Nephron (organoid): ENCODE measurements around the gene ANXA9.

Source experiments
- H3K27ac Mint-ChIP-seq, 3 experiments: 2 replicates each; pipeline ENCODE4 v1.8.0; 2020; ENCODE audit warnings: mixed read lengths in 3 of 3, mild to moderate bottlenecking in 2 of 3, moderate library complexity in 1 of 3
- H3K27me3 Mint-ChIP-seq: 2 replicates; pipeline ENCODE4 v1.8.0; 2021; ENCODE audit warnings: low read depth, mild to moderate bottlenecking, moderate library complexity, mixed read lengths
- H3K36me3 Mint-ChIP-seq: 2 replicates; pipeline ENCODE4 v1.8.0; 2020; ENCODE audit warnings: low read depth, mixed read lengths
- H3K4me1 Mint-ChIP-seq: 2 replicates; pipeline ENCODE4 v1.8.0; 2020; ENCODE audit warnings: mixed read lengths
- H3K4me3 Mint-ChIP-seq, 3 experiments: 2 replicates each; pipeline ENCODE4 v1.8.0; 2020; ENCODE audit warnings: mild to moderate bottlenecking in 3 of 3, mixed read lengths in 3 of 3, moderate library complexity in 2 of 3
- H3K9me3 Mint-ChIP-seq: 2 replicates; pipeline ENCODE4 v1.8.0; 2020; ENCODE audit warnings: mixed read lengths
- TF ChIP-seq, protein P1 (sequence below), 3 experiments: fragments of 200-600 bp; sonication (generic); IDR thresholded peaks; one replicate each; pipeline ENCODE4 v1.5.0; 2021; ENCODE audit warnings: antibody characterized with exemption in 3 of 3; ENCODE audit not compliant: unreplicated experiment in 3 of 3

The ANXA9 gene

GRCh38 chr1:151039521-151039920 is 57.4 kb downstream of the ANXA9 start:
- Mint-ChIP-seq H3K27me3 (no peaks in the 10 kb centered on the region), H3K27ac (no peak overlapping the region), H3K9me3 (no peaks in the 10 kb centered on the region), H3K4me1 (no peaks in the 10 kb centered on the region), H3K4me3 (no peak overlapping the region), H3K36me3 (peaks cover 26% of the 10 kb centered on the region)
- TF ChIP-seq, protein P1, sequence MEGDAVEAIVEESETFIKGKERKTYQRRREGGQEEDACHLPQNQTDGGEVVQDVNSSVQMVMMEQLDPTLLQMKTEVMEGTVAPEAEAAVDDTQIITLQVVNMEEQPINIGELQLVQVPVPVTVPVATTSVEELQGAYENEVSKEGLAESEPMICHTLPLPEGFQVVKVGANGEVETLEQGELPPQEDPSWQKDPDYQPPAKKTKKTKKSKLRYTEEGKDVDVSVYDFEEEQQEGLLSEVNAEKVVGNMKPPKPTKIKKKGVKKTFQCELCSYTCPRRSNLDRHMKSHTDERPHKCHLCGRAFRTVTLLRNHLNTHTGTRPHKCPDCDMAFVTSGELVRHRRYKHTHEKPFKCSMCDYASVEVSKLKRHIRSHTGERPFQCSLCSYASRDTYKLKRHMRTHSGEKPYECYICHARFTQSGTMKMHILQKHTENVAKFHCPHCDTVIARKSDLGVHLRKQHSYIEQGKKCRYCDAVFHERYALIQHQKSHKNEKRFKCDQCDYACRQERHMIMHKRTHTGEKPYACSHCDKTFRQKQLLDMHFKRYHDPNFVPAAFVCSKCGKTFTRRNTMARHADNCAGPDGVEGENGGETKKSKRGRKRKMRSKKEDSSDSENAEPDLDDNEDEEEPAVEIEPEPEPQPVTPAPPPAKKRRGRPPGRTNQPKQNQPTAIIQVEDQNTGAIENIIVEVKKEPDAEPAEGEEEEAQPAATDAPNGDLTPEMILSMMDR (IDR thresholded peaks at IDR 0.05; ENCODE audit: unreplicated experiment in 3 of 3), result no peak

DNA sequence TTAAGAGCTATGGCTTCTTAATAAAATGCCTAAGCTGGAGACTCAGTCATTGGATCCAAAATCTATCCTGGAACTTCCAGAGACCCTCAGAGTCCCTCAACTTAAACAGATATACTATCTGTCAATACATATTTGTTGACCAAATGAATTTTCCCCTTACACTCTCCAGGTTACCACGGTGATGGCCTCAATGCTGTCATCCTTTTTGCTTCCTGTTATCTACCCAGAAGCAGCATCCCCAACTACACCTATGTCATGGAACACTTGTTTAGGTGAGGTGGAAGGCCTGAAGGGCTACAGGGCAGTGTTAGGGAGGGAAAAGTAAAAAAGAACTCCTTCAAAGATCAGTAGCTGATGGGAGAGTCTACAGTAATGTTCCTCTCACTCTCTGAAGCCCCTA is 61.1 kb downstream of the ANXA9 start:
- H3K9me3 Mint-ChIP-seq, result no peaks in the 10 kb centered on the region
- TF ChIP-seq, protein P1 (IDR thresholded peaks at IDR 0.05; ENCODE audit: unreplicated experiment in 3 of 3), result no peak
- peaks cover 18% of the 10 kb centered on the region for H3K4me1 Mint-ChIP-seq

More for the DNA sequence above, 61.1 kb downstream of the ANXA9 start:
- no peak overlapping the region for H3K4me3 Mint-ChIP-seq
- no peaks in the 10 kb centered on the region for H3K36me3 Mint-ChIP-seq
- no peak overlapping the region for H3K27ac Mint-ChIP-seq
- no peaks in the 10 kb centered on the region for H3K27me3 Mint-ChIP-seq
